ENCODE results near the gene TFG. TPM values are rescaled to one million over a fixed set of nuclear protein-coding genes. Genes with fewer than 3 reads are reported as not detected.

Gene TFG
- total and polyA plus RNA-seq, 9 of the 15 experiments (the other 6 are each of a cell fraction or from before 2014, with no cell fraction given), result 31.8 to 143 (median 57.8) TPM

- Histone ChIP-seq H4K20me1 (replicated peaks; ENCODE audit: control insufficient read depth, insufficient read depth, low read length) (no peaks in the 10 kb centered on the region), H3K4me1 (replicated peaks in 1 of 2; ENCODE audit: control insufficient read depth in 2 of 2, insufficient read depth in 2 of 2, low read length in 2 of 2) (no peaks in the 10 kb centered on the region; a peak in 1 of 5 replicates), H3K4me3 (no peak overlapping the region), H3K9me1 (ENCODE audit: control insufficient read depth, insufficient read depth, low read length) (no peaks in the 10 kb centered on the region), H3K9me3 (replicated peaks; ENCODE audit: control insufficient read depth, insufficient read depth, low read depth, low read length) (no peaks in the 10 kb centered on the region), H3K9ac (ENCODE audit: insufficient read depth in 1 of 2, low read depth in 2 of 2, low read length in 2 of 2) (no peak overlapping the region), H3K27me3 (ENCODE audit: control insufficient read depth in 2 of 2, insufficient read depth in 2 of 2, low read length in 2 of 2) (no peaks in the 10 kb centered on the region), H3K27ac (ENCODE audit: extremely low read depth, low read depth, low read length) (no peak overlapping the region), H3K4me2 (ENCODE audit: insufficient read depth, low read length) (no peak overlapping the region), H3K79me2 (ENCODE audit: control insufficient read depth, insufficient read depth, low read length) (no peaks in the 10 kb centered on the region), H3K36me3 (ENCODE audit: control insufficient read depth, insufficient read depth, low read length) (peaks cover 37% of the 10 kb centered on the region), H2AFZ (ENCODE audit: low read depth, low read length) (no peak overlapping the region)
- CTCF ChIA-PET (ENCODE audit: low intra/inter-chr PET ratio), result no interaction called here
- no peak for FAIRE-seq
- ATAC-seq, result no peak
- DNase-seq (ENCODE audit: extremely low read depth in 1 of 4, low spot score in 3 of 4), result no peak
- in situ Hi-C loops (cut with MboI), result no loop called here
- intact Hi-C loops (cut with micrococcal nuclease), result no loop called here
- POLR2A ChIA-PET, result no interaction called here
- WGBS (ENCODE audit: insufficient coverage, low coverage, missing lambda C conversion rate), result 57% methylated on average over 3 of the region's 3 CpGs
- TF ChIP-seq ZNF263 (CRISPR knock-in tag; IDR thresholded peaks at IDR 0.05; ENCODE audit: borderline replicate concordance) (no peak), KDM5B (IDR thresholded peaks at IDR 0.05; ENCODE audit: insufficient replicate concordance, low read depth, low read length) (no peak), GMEB1 (CRISPR knock-in tag; IDR thresholded peaks at IDR 0.05) (no peak), RAD21 (CRISPR knock-in tag; conservative IDR thresholded peaks at IDR 0.05 in 1 of 2, IDR thresholded peaks at IDR 0.05 in 1 of 2) (no peak), HCFC1 (IDR thresholded peaks at IDR 0.05; ENCODE audit: low read depth, low read length) (no peak), ELK3 (CRISPR knock-in tag; IDR thresholded peaks at IDR 0.05) (no peak), NFRKB (IDR thresholded peaks at IDR 0.05; ENCODE audit: low read depth) (no peak), ZNF232 (CRISPR knock-in tag; IDR thresholded peaks at IDR 0.05) (no peak), PKNOX1 (IDR thresholded peaks at IDR 0.05) (no peak), POLR2AphosphoS2 (IDR thresholded peaks at IDR 0.05; ENCODE audit: low read length) (no peak), HOXB6 (CRISPR knock-in tag; IDR thresholded peaks at IDR 0.05; ENCODE audit: borderline replicate concordance) (no peak)
- TF ChIP-seq, protein P1, sequence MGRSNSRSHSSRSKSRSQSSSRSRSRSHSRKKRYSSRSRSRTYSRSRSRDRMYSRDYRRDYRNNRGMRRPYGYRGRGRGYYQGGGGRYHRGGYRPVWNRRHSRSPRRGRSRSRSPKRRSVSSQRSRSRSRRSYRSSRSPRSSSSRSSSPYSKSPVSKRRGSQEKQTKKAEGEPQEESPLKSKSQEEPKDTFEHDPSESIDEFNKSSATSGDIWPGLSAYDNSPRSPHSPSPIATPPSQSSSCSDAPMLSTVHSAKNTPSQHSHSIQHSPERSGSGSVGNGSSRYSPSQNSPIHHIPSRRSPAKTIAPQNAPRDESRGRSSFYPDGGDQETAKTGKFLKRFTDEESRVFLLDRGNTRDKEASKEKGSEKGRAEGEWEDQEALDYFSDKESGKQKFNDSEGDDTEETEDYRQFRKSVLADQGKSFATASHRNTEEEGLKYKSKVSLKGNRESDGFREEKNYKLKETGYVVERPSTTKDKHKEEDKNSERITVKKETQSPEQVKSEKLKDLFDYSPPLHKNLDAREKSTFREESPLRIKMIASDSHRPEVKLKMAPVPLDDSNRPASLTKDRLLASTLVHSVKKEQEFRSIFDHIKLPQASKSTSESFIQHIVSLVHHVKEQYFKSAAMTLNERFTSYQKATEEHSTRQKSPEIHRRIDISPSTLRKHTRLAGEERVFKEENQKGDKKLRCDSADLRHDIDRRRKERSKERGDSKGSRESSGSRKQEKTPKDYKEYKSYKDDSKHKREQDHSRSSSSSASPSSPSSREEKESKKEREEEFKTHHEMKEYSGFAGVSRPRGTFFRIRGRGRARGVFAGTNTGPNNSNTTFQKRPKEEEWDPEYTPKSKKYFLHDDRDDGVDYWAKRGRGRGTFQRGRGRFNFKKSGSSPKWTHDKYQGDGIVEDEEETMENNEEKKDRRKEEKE (IDR thresholded peaks at IDR 0.05; ENCODE audit: borderline replicate concordance in 1 of 2, control insufficient read depth in 1 of 2, low read depth in 2 of 2, low read length in 1 of 2), result no peak
- BruUV-seq (replicated peaks), result no TSS peak
Measured at GRCh38 chr3:100754563-100755334, 45.5 kb downstream of the TFG start.
